Right lobe of liver (tissue), 6 donors: ENCODE data around the gene ZBTB16. TPM values are rescaled to one million over a fixed set of nuclear protein-coding genes. Genes with fewer than 3 reads are reported as not detected.

Source experiments
- ATAC-seq, 4 donors: fragments of 200-7000 bp; cut with Tn5 transposase; one replicate each; pipeline ENCODE4 v1.9.1; 2020; ENCODE audit warnings: mild to moderate bottlenecking in 4 of 4, moderate library complexity in 4 of 4
- DNase-seq, 3 donors: peaks; one replicate each; pipeline ENCODE4 v3.0.0-alpha.2; 2020
- H3K27ac ChIP-seq, 3 donors: fragments of 200-600 bp; one replicate each; pipeline ENCODE4 v1.8.0; 2022
- H3K27me3 ChIP-seq, 2 donors: fragments of 200-600 bp; one replicate each; pipeline ENCODE4 v1.8.0; 2022
- H3K36me3 ChIP-seq, 4 donors: fragments of 200-600 bp; sonication (generic) in 1 of 4; one replicate each; pipeline versions ENCODE4 v1.5.1 to v1.8.0; 2017 to 2022; ENCODE audit warnings: control low read depth in 1 of 4
- H3K4me1 ChIP-seq, 4 donors: fragments of 200-600 bp; sonication (generic) in 1 of 4; one replicate each; pipeline versions ENCODE4 v1.5.1 to v1.8.0; 2017 to 2022; ENCODE audit warnings: control low read depth in 1 of 4
- H3K4me3 ChIP-seq, 3 donors: fragments of 200-600 bp; one replicate each; pipeline ENCODE4 v1.8.0; 2022
- H3K9me3 ChIP-seq, 4 donors: fragments of 200-600 bp; sonication (generic) in 1 of 4; one replicate each; pipeline versions ENCODE4 v1.5.1 to v1.8.0; 2017 to 2022; ENCODE audit warnings: control low read depth in 1 of 4
- POLR2A ChIP-seq: fragments of 450-650 bp; IDR thresholded peaks from one replicate; pipeline ENCODE4 v1.6.1; 2017; ENCODE audit warnings: antibody characterized with exemption, mild to moderate bottlenecking
- WGBS: methylation state at CpG from one replicate; pipeline ENCODE4 v1.1.6; 2018; ENCODE audit warnings: low coverage, low lambda C conversion rate; ENCODE audit not compliant: insufficient coverage; ENCODE audit errors: missing lambda C conversion rate; 5-methylcytosine and 5-hydroxymethylcytosine counted together
- intact Hi-C, 2 donors: fragments of 100-400 bp; cut with DNase I; formaldehyde crosslinking; loops; one replicate each; pipeline versions ENCODE4 v1.11.2 to v1.14.1; 2022
- total RNA-seq, 6 experiments: library from RNA; depleted of rRNA in 2 of 6; stranded (reverse); fragments of >200 nt in 2 of 6; fragmentation: NEBNext Ultra II Directional in 3 of 6; extraction: Animal tissue kit (Norgen Biotek cat#: 25700) in 3 of 6; gene quantifications; one replicate each; pipeline versions ENCODE4 v1.1.0 to v1.2.4, GENCODE V29; 2016 to 2023
- TF ChIP-seq, protein P1 (sequence below), 4 donors: fragments of 200-600 bp in 3 of 4; fragments of 450-650 bp in 1 of 4; IDR thresholded peaks; one replicate each; pipeline versions ENCODE4 v1.5.1 to v1.8.0; 2016 to 2022; ENCODE audit warnings: antibody characterized with exemption in 4 of 4, mild to moderate bottlenecking in 2 of 4
- donor health status: DM: no; HTN: yes; CAD: no.
- donor health status: DM: no; HTN: no; CAD: no.
- donor health status: DM: no; HTN: no; CAD: no.
- donor health status: DM: no; HTN: yes; CAD: no.
- donor health status: DM: no; HTN: yes; CAD: no.

ZBTB16 gene
- total RNA-seq, 6 experiments from 2014 or later: 13.1 to 205 (median 52.2) TPM

DNA sequence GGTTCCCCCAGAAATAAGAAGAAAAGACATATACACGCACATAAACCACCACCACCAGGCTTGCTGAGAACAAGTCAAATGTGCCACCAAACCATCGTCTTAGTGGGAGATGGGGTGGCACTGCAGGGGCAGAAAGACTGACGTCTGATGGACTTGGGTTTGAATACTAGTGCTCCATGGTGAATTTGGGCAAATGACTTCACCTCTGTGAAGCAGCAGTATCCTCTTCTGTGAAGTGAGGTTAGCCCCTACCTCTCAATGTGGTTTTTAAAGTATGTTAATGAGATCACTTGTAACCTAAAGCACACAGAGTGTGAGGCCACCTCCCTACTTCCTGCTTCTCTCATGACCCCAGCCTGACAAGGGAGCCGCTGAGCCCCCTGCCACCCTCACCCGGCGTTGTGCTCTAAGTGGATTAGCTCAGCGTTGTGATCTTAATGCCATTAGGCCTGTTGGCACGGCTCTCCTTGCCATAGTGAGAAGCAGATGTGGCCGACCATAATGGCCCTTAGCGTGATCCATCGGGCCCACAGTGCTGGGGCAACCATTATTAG lies 14.4 kb downstream of the ZBTB16 start:
- no peaks in the 10 kb centered on the region for H3K27me3 ChIP-seq
- no peaks in the 10 kb centered on the region for H3K9me3 ChIP-seq
- H3K36me3 ChIP-seq: peaks cover 0 to 71% (median 33%) of the 10 kb centered on the region in 4 donors
- 67% methylated on average over 3 of the region's 11 CpGs for WGBS
- peaks cover 7 to 84% (median 38%) of the 10 kb centered on the region in 4 donors for H3K4me1 ChIP-seq
- DNase-seq: no peak
- H3K27ac ChIP-seq: peak overlapping the region; percentile 14 to 61 (median 50)
- peak in 2 of 4 donors; percentile 2 to 3 for ATAC-seq
- TF ChIP-seq POLR2A: no peak
- TF ChIP-seq, protein P1, sequence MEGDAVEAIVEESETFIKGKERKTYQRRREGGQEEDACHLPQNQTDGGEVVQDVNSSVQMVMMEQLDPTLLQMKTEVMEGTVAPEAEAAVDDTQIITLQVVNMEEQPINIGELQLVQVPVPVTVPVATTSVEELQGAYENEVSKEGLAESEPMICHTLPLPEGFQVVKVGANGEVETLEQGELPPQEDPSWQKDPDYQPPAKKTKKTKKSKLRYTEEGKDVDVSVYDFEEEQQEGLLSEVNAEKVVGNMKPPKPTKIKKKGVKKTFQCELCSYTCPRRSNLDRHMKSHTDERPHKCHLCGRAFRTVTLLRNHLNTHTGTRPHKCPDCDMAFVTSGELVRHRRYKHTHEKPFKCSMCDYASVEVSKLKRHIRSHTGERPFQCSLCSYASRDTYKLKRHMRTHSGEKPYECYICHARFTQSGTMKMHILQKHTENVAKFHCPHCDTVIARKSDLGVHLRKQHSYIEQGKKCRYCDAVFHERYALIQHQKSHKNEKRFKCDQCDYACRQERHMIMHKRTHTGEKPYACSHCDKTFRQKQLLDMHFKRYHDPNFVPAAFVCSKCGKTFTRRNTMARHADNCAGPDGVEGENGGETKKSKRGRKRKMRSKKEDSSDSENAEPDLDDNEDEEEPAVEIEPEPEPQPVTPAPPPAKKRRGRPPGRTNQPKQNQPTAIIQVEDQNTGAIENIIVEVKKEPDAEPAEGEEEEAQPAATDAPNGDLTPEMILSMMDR (IDR thresholded peaks at IDR 0.05): no peak
- no peak overlapping the region for H3K4me3 ChIP-seq
- intact Hi-C loops: no loop called here

DNA sequence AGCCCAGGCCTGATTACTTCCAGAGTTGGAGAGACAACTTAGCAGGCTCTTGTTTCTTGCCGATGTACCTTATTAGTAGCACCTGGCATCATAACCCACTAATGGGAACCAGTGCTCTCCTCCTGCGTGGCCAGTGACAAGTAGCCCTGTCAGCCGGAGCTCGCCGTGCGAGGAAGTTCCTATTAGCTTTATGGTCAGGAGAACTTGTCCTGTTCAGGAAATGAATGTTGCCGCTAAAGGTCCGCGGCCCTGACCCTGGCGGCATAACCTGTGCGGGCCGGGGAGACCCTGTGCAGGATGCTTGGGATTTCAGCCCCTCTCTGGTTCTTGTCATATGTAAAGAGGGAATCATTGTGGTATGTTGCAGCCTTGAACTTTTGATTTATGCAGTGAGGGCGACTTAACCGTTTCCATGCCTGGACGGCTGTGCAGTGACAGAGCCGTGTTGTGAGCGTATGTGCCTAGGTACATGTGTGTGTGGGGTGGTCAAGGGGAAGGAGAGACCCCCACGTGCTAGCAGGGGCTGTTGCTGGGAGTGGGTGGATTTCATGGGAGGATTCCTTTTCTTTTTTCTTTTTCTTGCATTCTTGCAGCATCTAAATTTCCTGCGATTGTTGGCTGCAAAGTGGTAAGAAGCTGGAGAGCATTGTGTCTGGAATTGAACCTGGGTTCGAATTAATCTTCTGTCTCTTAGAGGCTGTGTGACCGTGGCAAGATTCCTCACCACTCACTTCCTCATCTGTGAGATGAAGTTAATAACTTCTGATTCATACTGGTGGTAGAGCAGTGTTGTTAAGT lies 15.2 kb downstream of the ZBTB16 start:
- Histone ChIP-seq H3K4me1 (peaks cover 7 to 93% (median 42%) of the 10 kb centered on the region in 4 donors), H3K36me3 (peaks cover 0 to 71% (median 28%) of the 10 kb centered on the region in 4 donors), H3K4me3 (no peak overlapping the region), H3K9me3 (no peaks in the 10 kb centered on the region), H3K27me3 (no peaks in the 10 kb centered on the region), H3K27ac (peak overlapping the region in 2 of 3 donors; percentile 50 to 61)
- 59% methylated on average over 14 of the region's 21 CpGs for WGBS
- TF ChIP-seq, protein P1 (IDR thresholded peaks at IDR 0.05): no peak
- no peak for TF ChIP-seq POLR2A
- ATAC-seq (peak in 1 of 4 donors; percentile 3), DNase-seq (peak in 1 of 3 donors; percentile 66)
- intact Hi-C loops: no loop called here

DNA sequence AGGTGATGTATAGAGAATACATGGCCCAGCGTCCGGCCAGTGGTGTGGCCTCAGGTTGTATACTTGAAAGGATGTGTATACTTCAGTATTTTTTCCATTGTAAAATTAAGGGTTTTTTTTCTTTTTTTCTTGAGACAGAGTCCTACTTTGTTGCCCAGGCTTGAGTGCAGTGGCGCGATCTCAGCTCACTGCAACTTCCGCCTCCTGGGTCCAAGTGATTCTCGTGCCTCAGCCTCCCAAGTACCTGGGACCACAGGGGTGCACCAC lies 15.8 kb downstream of the ZBTB16 start:
- DNase-seq (no peak), ATAC-seq (no peak)
- H3K27ac ChIP-seq: peak overlapping the region in 2 of 3 donors; percentile 5 to 61
- H3K4me3 ChIP-seq: no peak overlapping the region
- intact Hi-C loops: no loop called here
- peaks cover 7 to 97% (median 46%) of the 10 kb centered on the region in 4 donors for H3K4me1 ChIP-seq
- TF ChIP-seq POLR2A: no peak
- TF ChIP-seq, protein P1 (IDR thresholded peaks at IDR 0.05): no peak
- H3K36me3 ChIP-seq: peaks cover 0 to 70% (median 27%) of the 10 kb centered on the region in 4 donors
- no peaks in the 10 kb centered on the region for H3K27me3 ChIP-seq
- WGBS: 98% methylated on average over 6 of the region's 6 CpGs
- H3K9me3 ChIP-seq: no peaks in the 10 kb centered on the region

DNA sequence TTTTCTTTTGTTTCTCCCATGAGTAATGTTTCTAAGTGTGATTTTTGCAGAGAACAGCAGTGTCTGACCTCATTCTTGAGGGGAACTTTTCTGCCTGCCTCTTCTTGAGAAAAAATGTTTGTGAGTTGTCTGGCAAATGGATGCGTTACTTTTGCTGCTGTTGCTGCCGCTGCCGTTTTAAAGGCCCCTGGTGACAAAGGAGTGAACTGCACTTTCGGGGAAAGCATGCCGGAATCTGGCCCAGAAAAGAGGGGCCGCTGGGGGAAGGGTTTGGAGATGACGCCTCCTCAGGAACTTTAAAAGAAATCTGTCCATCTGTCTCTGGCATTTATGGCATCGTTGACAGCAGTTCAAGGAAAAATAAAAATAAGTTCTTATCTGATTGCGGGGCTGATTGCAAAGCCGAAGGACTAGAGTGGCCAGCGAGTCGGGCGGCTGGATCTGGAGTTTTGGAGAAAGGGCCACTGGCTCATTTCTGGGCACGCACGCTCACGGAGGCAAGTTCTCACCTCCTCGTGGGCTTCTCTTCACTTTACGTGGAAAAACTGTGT lies 16.5 kb downstream of the ZBTB16 start:
- WGBS: 60% methylated on average over 17 of the region's 18 CpGs
- Histone ChIP-seq H3K36me3 (peaks cover 0 to 63% (median 24%) of the 10 kb centered on the region in 4 donors), H3K27ac (peak overlapping the region in 1 of 3 donors; percentile 73), H3K9me3 (no peaks in the 10 kb centered on the region), H3K27me3 (no peaks in the 10 kb centered on the region), H3K4me3 (no peak overlapping the region), H3K4me1 (peaks cover 7 to 97% (median 47%) of the 10 kb centered on the region in 4 donors)
- no peak for TF ChIP-seq POLR2A
- TF ChIP-seq, protein P1 (IDR thresholded peaks at IDR 0.05): peak; percentile 24 to 37 (median 32)
- ATAC-seq: no peak
- intact Hi-C loops: no loop called here
- no peak for DNase-seq
